H9 (cell line): ENCODE data around the gene ULK3. TPM values are rescaled to one million over a fixed set of nuclear protein-coding genes. Genes with fewer than 3 reads are reported as not detected.

ENCODE experiments used
- DNase-seq: peaks from one replicate; pipeline ENCODE4 v3.0.0-alpha.2; 2017
- H2AFZ ChIP-seq: one replicate; pipeline ENCODE4 v1.6.1; 2013; ENCODE audit warnings: mild to moderate bottlenecking, low read length, control low read depth, moderate library complexity
- H2AK5ac ChIP-seq: 2 replicates; pipeline ENCODE4 v1.6.1; 2013; ENCODE audit warnings: low read length, control low read depth, mixed read lengths; ENCODE audit not compliant: insufficient read length
- H2BK120ac ChIP-seq: one replicate; pipeline ENCODE4 v1.6.1; 2013; ENCODE audit warnings: low read depth, mild to moderate bottlenecking, low read length, control low read depth, inconsistent platforms; ENCODE audit not compliant: poor library complexity, severe bottlenecking
- H2BK12ac ChIP-seq: 2 replicates; pipeline ENCODE4 v1.6.1; 2013; ENCODE audit warnings: low read length, control low read depth, mixed read lengths, low read depth; ENCODE audit not compliant: insufficient read length
- H2BK15ac ChIP-seq: 2 replicates; pipeline ENCODE4 v1.6.1; 2013; ENCODE audit warnings: low read depth, low read length, control low read depth
- H2BK20ac ChIP-seq: one replicate; pipeline ENCODE4 v1.6.1; 2013; ENCODE audit warnings: low read depth, mild to moderate bottlenecking, low read length, control low read depth, inconsistent platforms; ENCODE audit not compliant: poor library complexity, severe bottlenecking
- H2BK5ac ChIP-seq: 2 replicates; pipeline ENCODE4 v1.6.1; 2013; ENCODE audit warnings: low read length, control low read depth, mixed read lengths; ENCODE audit not compliant: insufficient read length
- H3K14ac ChIP-seq: 2 replicates; pipeline ENCODE4 v1.6.1; 2013; ENCODE audit warnings: low read length, control low read depth; ENCODE audit not compliant: insufficient read depth
- H3K18ac ChIP-seq: 2 replicates; pipeline ENCODE4 v1.6.1; 2013; ENCODE audit warnings: low read depth, mild to moderate bottlenecking, mixed read lengths, low read length, control low read depth; ENCODE audit not compliant: insufficient read length
- H3K23ac ChIP-seq: 2 replicates; pipeline ENCODE4 v1.6.1; 2013; ENCODE audit warnings: low read length, control low read depth, mixed read lengths, low read depth; ENCODE audit not compliant: insufficient read length
- H3K23me2 ChIP-seq: 2 replicates; pipeline ENCODE4 v1.6.1; 2013; ENCODE audit warnings: low read depth, mild to moderate bottlenecking, mixed read lengths, low read length, control low read depth; ENCODE audit not compliant: insufficient read length, poor library complexity, severe bottlenecking
- H3K27ac ChIP-seq: 2 replicates; pipeline ENCODE4 v1.5.1; 2013; ENCODE audit warnings: low read length, control low read depth, mixed read lengths, low read depth; ENCODE audit not compliant: insufficient read length
- H3K27me3 ChIP-seq: 2 replicates; pipeline ENCODE4 v1.6.1; 2013; ENCODE audit warnings: low read length, control low read depth, inconsistent platforms; ENCODE audit not compliant: insufficient read depth
- H3K4ac ChIP-seq: 2 replicates; pipeline ENCODE4 v1.6.1; 2013; ENCODE audit warnings: low read depth, mild to moderate bottlenecking, control low read depth, inconsistent platforms, low read length, moderate library complexity
- H3K4me1 ChIP-seq: 2 replicates; pipeline ENCODE4 v1.6.1; 2013; ENCODE audit warnings: low read length, control low read depth, inconsistent platforms; ENCODE audit not compliant: insufficient read depth
- H3K4me2 ChIP-seq: 2 replicates; pipeline ENCODE4 v1.6.1; 2013; ENCODE audit warnings: low read length, control low read depth, mixed read lengths; ENCODE audit not compliant: insufficient read length, insufficient read depth
- H3K56ac ChIP-seq: 2 replicates; pipeline ENCODE4 v1.6.1; 2013; ENCODE audit warnings: low read depth, mild to moderate bottlenecking, mixed read lengths, low read length, control low read depth; ENCODE audit not compliant: insufficient read length
- H3K79me1 ChIP-seq: 2 replicates; pipeline ENCODE4 v1.6.1; 2013; ENCODE audit warnings: low read depth, mild to moderate bottlenecking, moderate library complexity, low read length, control low read depth, inconsistent platforms; ENCODE audit not compliant: insufficient read depth, poor library complexity, severe bottlenecking
- H3K79me2 ChIP-seq: 2 replicates; pipeline ENCODE4 v1.6.1; 2013; ENCODE audit warnings: low read length, control low read depth, inconsistent platforms; ENCODE audit not compliant: insufficient read depth
- H3K9ac ChIP-seq: 2 replicates; pipeline ENCODE4 v1.6.1; 2013; ENCODE audit warnings: low read length, control low read depth, mixed read lengths; ENCODE audit not compliant: insufficient read length; ENCODE audit errors: extremely low read depth
- H3K9me3 ChIP-seq: one replicate; pipeline ENCODE4 v1.6.1; 2013; ENCODE audit warnings: low read depth, low read length, inconsistent platforms; ENCODE audit not compliant: control insufficient read depth
- H3T11ph ChIP-seq: one replicate; pipeline ENCODE4 v1.6.1; 2013; ENCODE audit warnings: mild to moderate bottlenecking, low read length, control low read depth, inconsistent platforms
- H4K20me1 ChIP-seq: one replicate; pipeline ENCODE4 v1.6.1; 2013; ENCODE audit not compliant: control insufficient read depth, insufficient read length, insufficient read depth
- H4K5ac ChIP-seq: 2 replicates; pipeline ENCODE4 v1.6.1; 2013; ENCODE audit warnings: low read depth, mild to moderate bottlenecking, mixed read lengths, low read length, control low read depth; ENCODE audit not compliant: insufficient read length
- H4K8ac ChIP-seq: replicated peaks from 2 replicates; pipeline ENCODE4 v1.6.1; 2013; ENCODE audit warnings: low read length, control low read depth, mixed read lengths, low read depth; ENCODE audit not compliant: insufficient read length
- H4K91ac ChIP-seq: 2 replicates; pipeline ENCODE4 v1.6.1; 2013; ENCODE audit warnings: low read depth, mild to moderate bottlenecking, moderate library complexity, mixed read lengths, low read length, control low read depth; ENCODE audit not compliant: insufficient read length
- H3K27ac Mint-ChIP-seq, 3 experiments: 2 replicates in 2 of 3; 3 replicates in 1 of 3; pipeline ENCODE4 v1.8.0; 2020 to 2021; ENCODE audit warnings: mixed read lengths in 3 of 3, mild to moderate bottlenecking in 1 of 3, moderate library complexity in 1 of 3
- H3K27me3 Mint-ChIP-seq: 2 replicates; pipeline ENCODE4 v1.8.0; 2021; ENCODE audit warnings: low read depth, mild to moderate bottlenecking, moderate library complexity, mixed read lengths
- H3K36me3 Mint-ChIP-seq, 3 experiments: 2 replicates in 2 of 3; 3 replicates in 1 of 3; pipeline ENCODE4 v1.8.0; 2020 to 2021; ENCODE audit warnings: low read depth in 3 of 3, mixed read lengths in 3 of 3; ENCODE audit not compliant: insufficient read depth in 1 of 3
- H3K4me1 Mint-ChIP-seq, 2 experiments: 2 replicates each; pipeline ENCODE4 v1.8.0; 2020; ENCODE audit warnings: mixed read lengths in 2 of 2
- H3K4me3 Mint-ChIP-seq, 2 experiments: 2 replicates in 1 of 2; 3 replicates in 1 of 2; pipeline ENCODE4 v1.8.0; 2020 to 2021; ENCODE audit warnings: mild to moderate bottlenecking in 2 of 2, mixed read lengths in 2 of 2, moderate library complexity in 1 of 2
- H3K9me3 Mint-ChIP-seq, 2 experiments: 2 replicates in 1 of 2; 3 replicates in 1 of 2; pipeline ENCODE4 v1.8.0; 2020; ENCODE audit warnings: mild to moderate bottlenecking in 2 of 2, mixed read lengths in 2 of 2, moderate library complexity in 1 of 2
- CTCF ChIP-seq: fragments of 200-600 bp; sonication (generic); conservative IDR thresholded peaks from 3 replicates; pipeline ENCODE4 v1.8.0; 2021; ENCODE audit warnings: antibody characterized with exemption, mild to moderate bottlenecking
- WGBS: extraction: QIAGEN DNeasy Blood & Tissue Kit; methylation state at CpG from one replicate; pipeline ENCODE4 v1.1.7; 2013; ENCODE audit warnings: missing lambda C conversion rate, low lambda C conversion rate, mixed read lengths; ENCODE audit not compliant: insufficient read length; ENCODE audit errors: extremely low coverage; 5-methylcytosine and 5-hydroxymethylcytosine counted together
- total RNA-seq: library from RNA; stranded (reverse); gene quantifications from 2 replicates; pipeline ENCODE4 v1.2.1, GENCODE V29; 2021

The ULK3 gene
- total RNA-seq, 1 experiment from 2014 or later, result 34.0 TPM

- Histone ChIP-seq H2BK15ac (no peak overlapping the region), H2AFZ (no peak overlapping the region), H3K23me2 (no peaks in the 10 kb centered on the region), H2BK5ac (no peak overlapping the region), H3K27me3 (no peaks in the 10 kb centered on the region), H3K9ac (no peak overlapping the region), H2BK120ac (no peak overlapping the region), H3K14ac (no peak overlapping the region; the same call in 1 of the 2 replicates), H3K56ac (no peak overlapping the region), H2BK12ac (no peak overlapping the region), H4K8ac (no peak overlapping the region), H3K27ac (no peak overlapping the region), H3K4ac (no peak overlapping the region), H3K79me2 (no peaks in the 10 kb centered on the region), H4K5ac (no peak overlapping the region), H4K91ac (no peak overlapping the region), H3K18ac (no peak overlapping the region), H4K20me1 (no peaks in the 10 kb centered on the region), H2BK20ac (no peak overlapping the region), H3K79me1 (no peaks in the 10 kb centered on the region), H2AK5ac (no peak overlapping the region), H3T11ph (no peak overlapping the region), H3K4me2 (no peak overlapping the region), H3K9me3 (no peaks in the 10 kb centered on the region), H3K23ac (no peak overlapping the region), H3K4me1 (no peaks in the 10 kb centered on the region)
- Mint-ChIP-seq H3K36me3 (peaks cover 11 to 36% (median 34%) of the 10 kb centered on the region in 3 experiments; a peak in 5 of 7 replicates), H3K27me3 (no peaks in the 10 kb centered on the region), H3K4me1 (peaks cover 2 to 7% of the 10 kb centered on the region in 2 experiments), H3K4me3 (peak overlapping the region in 1 of 2 experiments; percentile 50; a peak in 1 of 5 replicates), H3K27ac (peak overlapping the region in 2 of 3 experiments; percentile 25 to 89; a peak in 1 of 7 replicates), H3K9me3 (no peaks in the 10 kb centered on the region)
- WGBS, result no CpG with 5 or more reads among the region's 16 CpGs
- DNase-seq, result no peak
- TF ChIP-seq CTCF, result no peak; the same call in 2 of the 3 replicates
These were observed 43.6 kb downstream of the ULK3 start for GRCh38 chr15:74799255-74799855.
